Ascending aorta (tissue), 2 donors: ENCODE measurements around the gene SLFNL1. TPM values are rescaled to one million over a fixed set of nuclear protein-coding genes. Genes with fewer than 3 reads are reported as not detected.

Source experiments
- DNase-seq, 2 donors: peaks; one replicate each; pipeline ENCODE4 v3.0.0-alpha.2; 2019; ENCODE audit warnings: low spot score in 2 of 2
- H3K27ac ChIP-seq, 2 donors: fragments of 200-600 bp; sonication (generic); one replicate each; pipeline ENCODE4 v1.5.1; 2016 to 2017; ENCODE audit warnings: mild to moderate bottlenecking in 1 of 2
- H3K27me3 ChIP-seq: fragments of 200-600 bp; sonication (generic); one replicate; pipeline ENCODE4 v1.5.1; 2017
- H3K36me3 ChIP-seq, 2 donors: fragments of 200-600 bp; sonication (generic); one replicate each; pipeline ENCODE4 v1.5.1; 2016
- H3K4me1 ChIP-seq, 2 donors: fragments of 200-600 bp; sonication (generic); one replicate each; pipeline ENCODE4 v1.5.1; 2016 to 2017; ENCODE audit warnings: mild to moderate bottlenecking in 1 of 2
- H3K4me3 ChIP-seq, 2 donors: fragments of 200-600 bp; sonication (generic); one replicate each; pipeline ENCODE4 v1.5.1; 2016 to 2017; ENCODE audit warnings: mild to moderate bottlenecking in 1 of 2
- H3K9me3 ChIP-seq, 2 donors: fragments of 200-600 bp; sonication (generic); one replicate each; pipeline ENCODE4 v1.5.1; 2016
- CTCF ChIP-seq, 3 experiments: fragments of 200-600 bp in 2 of 3; fragments of 450-650 bp in 1 of 3; sonication (generic) in 2 of 3; IDR thresholded peaks; one replicate each; pipeline ENCODE4 v1.5.1; 2016 to 2019; ENCODE audit warnings: antibody characterized with exemption in 3 of 3, mild to moderate bottlenecking in 1 of 3, moderate library complexity in 1 of 3
- intact Hi-C: fragments of 100-400 bp; cut with DNase I; formaldehyde crosslinking; loops from one replicate; pipeline ENCODE4 v1.15.1; 2023
- total RNA-seq: library from RNA; depleted of rRNA; stranded (reverse); fragments of >200 nt; gene quantifications from one replicate; pipeline ENCODE4 v1.1.0, GENCODE V29; 2016

SLFNL1 gene
- total RNA-seq, 1 donor from 2014 or later = not detected

GRCh38 chr1:40974945-40975344 lies 46.6 kb downstream of the SLFNL1 start:
- no peaks in the 10 kb centered on the region for H3K36me3 ChIP-seq
- no peak overlapping the region for H3K27ac ChIP-seq
- no peak for DNase-seq
- H3K9me3 ChIP-seq = no peaks in the 10 kb centered on the region
- intact Hi-C loops = no loop called here
- TF ChIP-seq CTCF (IDR thresholded peaks at IDR 0.05) = no peak
- H3K27me3 ChIP-seq = no peaks in the 10 kb centered on the region
- no peak overlapping the region for H3K4me3 ChIP-seq
- H3K4me1 ChIP-seq = peaks cover 0 to 19% of the 10 kb centered on the region in 2 donors

- Histone ChIP-seq H3K27ac (no peak overlapping the region), H3K4me1 (peaks cover 0 to 14% of the 10 kb centered on the region in 2 donors), H3K27me3 (no peaks in the 10 kb centered on the region), H3K4me3 (no peak overlapping the region), H3K36me3 (no peaks in the 10 kb centered on the region), H3K9me3 (no peaks in the 10 kb centered on the region)
- no peak for DNase-seq
- no peak for TF ChIP-seq CTCF (IDR thresholded peaks at IDR 0.05)
- intact Hi-C loops = no loop called here
These were observed 47.6 kb downstream of the SLFNL1 start for GRCh38 chr1:40973912-40974311.

GRCh38 chr1:40971966-40972365 lies 49.6 kb downstream of the SLFNL1 start:
- H3K9me3 ChIP-seq = no peaks in the 10 kb centered on the region
- intact Hi-C loops = no loop called here
- no peaks in the 10 kb centered on the region for H3K36me3 ChIP-seq
- no peak overlapping the region for H3K4me3 ChIP-seq
- H3K27me3 ChIP-seq = no peaks in the 10 kb centered on the region
- TF ChIP-seq CTCF (IDR thresholded peaks at IDR 0.05) = no peak
- no peak overlapping the region for H3K27ac ChIP-seq
- no peak for DNase-seq
- peaks cover 0 to 4% of the 10 kb centered on the region in 2 donors for H3K4me1 ChIP-seq

GRCh38 chr1:40969445-40969844 lies 52.1 kb downstream of the SLFNL1 start:
- H3K27ac ChIP-seq = no peak overlapping the region
- intact Hi-C loops = no loop called here
- no peak for DNase-seq
- H3K27me3 ChIP-seq = no peaks in the 10 kb centered on the region
- H3K36me3 ChIP-seq = no peaks in the 10 kb centered on the region
- no peak overlapping the region for H3K4me3 ChIP-seq
- H3K9me3 ChIP-seq = no peaks in the 10 kb centered on the region
- no peak for TF ChIP-seq CTCF (IDR thresholded peaks at IDR 0.05)
- H3K4me1 ChIP-seq = peaks cover 0 to 4% of the 10 kb centered on the region in 2 donors

GRCh38 chr1:40966417-40966816 lies 55.1 kb downstream of the SLFNL1 start:
- Histone ChIP-seq H3K9me3 (no peaks in the 10 kb centered on the region), H3K4me1 (peaks cover 0 to 4% of the 10 kb centered on the region in 2 donors), H3K36me3 (no peaks in the 10 kb centered on the region), H3K27ac (peak overlapping the region; percentile 34 to 74), H3K4me3 (no peak overlapping the region), H3K27me3 (no peaks in the 10 kb centered on the region)
- no peak for DNase-seq
- intact Hi-C loops = no loop called here
- TF ChIP-seq CTCF (IDR thresholded peaks at IDR 0.05) = no peak

Other genes starting within 250 kb of the SLFNL1 start
- 14.5 TPM for gene KCNQ4, start 237.9 kb downstream of the SLFNL1 start, total RNA-seq
- 47.6 TPM for gene CITED4, start 159.4 kb downstream of the SLFNL1 start, total RNA-seq
- gene CTPS1, start 42.0 kb downstream of the SLFNL1 start, total RNA-seq = 33.0 TPM
- 55.9 TPM for gene SCMH1, start 220.6 kb upstream of the SLFNL1 start, total RNA-seq